Kidney (tissue), 14 donors: ENCODE results near the gene RALY. TPM values are rescaled to one million over a fixed set of nuclear protein-coding genes. Genes with fewer than 3 reads are reported as not detected.

Experiments
- DNase-seq, 5 donors: peaks; one replicate each; pipeline ENCODE4 v3.0.0-alpha.2; 2013 to 2020
- FAIRE-seq: peaks from 2 replicates; lab custom pipeline; 2012; peaks lifted over from hg19 to GRCh38; lab: Jason Lieb, UNC
- H3K27ac ChIP-seq, 2 donors: one replicate each; pipeline ENCODE4 v1.7.0; 2013; ENCODE audit warnings: low read depth in 2 of 2, low read length in 2 of 2, inconsistent platforms in 1 of 2
- H3K27me3 ChIP-seq: one replicate; pipeline ENCODE4 v1.7.1; 2013; ENCODE audit warnings: low read length, inconsistent platforms; ENCODE audit not compliant: control insufficient read depth, insufficient read depth
- H3K36me3 ChIP-seq, 3 donors: one replicate each; pipeline versions ENCODE4 v1.7.0 to v1.7.1; 2013; ENCODE audit warnings: low read length in 3 of 3, control low read depth in 1 of 3, inconsistent platforms in 1 of 3; ENCODE audit not compliant: insufficient read depth in 3 of 3, control insufficient read depth in 2 of 3
- H3K4me1 ChIP-seq, 3 donors: one replicate each; pipeline versions ENCODE4 v1.7.0 to v1.7.1; 2013; ENCODE audit warnings: low read length in 3 of 3, inconsistent platforms in 1 of 3, low read depth in 1 of 3; ENCODE audit not compliant: control insufficient read depth in 2 of 3, insufficient read depth in 2 of 3
- H3K4me3 ChIP-seq, 3 donors: one replicate each; pipeline versions ENCODE4 v1.7.0 to v1.8.1; 2013; ENCODE audit warnings: low read length in 3 of 3, control low read depth in 1 of 3, inconsistent platforms in 1 of 3
- H3K9ac ChIP-seq, 3 donors: one replicate each; pipeline versions ENCODE4 v1.7.0 to v1.7.1; 2013; ENCODE audit warnings: low read length in 3 of 3, control low read depth in 1 of 3, inconsistent platforms in 1 of 3
- H3K9me3 ChIP-seq, 3 donors: one replicate each; pipeline versions ENCODE4 v1.7.0 to v1.7.1; 2013; ENCODE audit warnings: low read length in 3 of 3, control low read depth in 1 of 3, inconsistent platforms in 1 of 3; ENCODE audit not compliant: control insufficient read depth in 2 of 3, insufficient read depth in 1 of 3
- CTCF ChIP-seq: IDR thresholded peaks from 3 replicates; pipeline ENCODE4 v1.5.1; 2012; ENCODE audit warnings: mild to moderate bottlenecking, moderate library complexity, borderline replicate concordance; ENCODE audit not compliant: insufficient read depth; ENCODE audit errors: extremely low read depth
- intact Hi-C: fragments of 100-400 bp; cut with DNase I; formaldehyde crosslinking; loops from one replicate; pipeline ENCODE4 v1.11.1; 2022
- polyA plus RNA-seq: library from polyadenylated mRNA; stranded (reverse); fragments of 350-450 nt; fragmentation: Illumina TruSeq; extraction: RNeasy Lipid Tissue Mini Kit (QIAGEN cat#74804); gene quantifications from one replicate; pipeline ENCODE4 v1.2.3, GENCODE V29; 2014; ENCODE audit warnings: low read depth, low replicate concordance; ENCODE audit not compliant: insufficient read depth
- total RNA-seq: library from RNA; stranded (reverse); fragmentation: NEBNext Ultra II Directional; extraction: Animal tissue kit (Norgen Biotek cat#: 25700); gene quantifications from one replicate; pipeline ENCODE4 v1.2.1, GENCODE V29; 2021
- donor health status: control.
- donor health status: control.
- donor health status: control.
- donor health status: control.
- donor health status: control.
- donor health status: DM: yes; HTN: yes; CAD: no.
- donor health status: Normal renal cell carcinoma (clear cell type).

RALY gene
- total and polyA plus RNA-seq, 2 donors from 2014 or later: 119 to 138 TPM

GRCh38 chr20:34001378-34001777 is 7.7 kb downstream of the RALY start:
- Histone ChIP-seq H3K27ac (no peak overlapping the region), H3K4me1 (peaks cover 0 to 19% (median 8%) of the 10 kb centered on the region in 3 donors), H3K36me3 (no peaks in the 10 kb centered on the region), H3K9ac (no peak overlapping the region), H3K27me3 (no peaks in the 10 kb centered on the region), H3K9me3 (no peaks in the 10 kb centered on the region), H3K4me3 (no peak overlapping the region)
- FAIRE-seq (no peak), DNase-seq (no peak)
- intact Hi-C loops: no loop called here
- TF ChIP-seq CTCF: no peak

GRCh38 chr20:34004227-34004626 is 10.5 kb downstream of the RALY start:
- H3K9ac ChIP-seq: no peak overlapping the region
- DNase-seq (no peak), FAIRE-seq (no peak)
- no peak overlapping the region for H3K27ac ChIP-seq
- H3K4me3 ChIP-seq: no peak overlapping the region
- peaks cover 0 to 8% (median 3%) of the 10 kb centered on the region in 3 donors for H3K4me1 ChIP-seq
- intact Hi-C loops: no loop called here
- H3K9me3 ChIP-seq: no peaks in the 10 kb centered on the region
- no peak for TF ChIP-seq CTCF
- H3K27me3 ChIP-seq: no peaks in the 10 kb centered on the region
- no peaks in the 10 kb centered on the region for H3K36me3 ChIP-seq

GRCh38 chr20:34004790-34005457 is 11.2 kb downstream of the RALY start:
- Histone ChIP-seq H3K4me3 (no peak overlapping the region), H3K4me1 (peaks cover 0 to 8% (median 3%) of the 10 kb centered on the region in 3 donors), H3K36me3 (no peaks in the 10 kb centered on the region), H3K9ac (no peak overlapping the region), H3K27me3 (no peaks in the 10 kb centered on the region), H3K9me3 (no peaks in the 10 kb centered on the region), H3K27ac (no peak overlapping the region)
- intact Hi-C loops: no loop called here
- FAIRE-seq: no peak
- TF ChIP-seq CTCF: no peak
- no peak for DNase-seq
